Measurements from ENCODE around the gene CPNE5.

The CPNE5 gene

GRCh38 chr6:36838896-36839748 is at the start of gene CPNE5:
Gene CPNE5, minus strand, starts transcription at chr6:36839444. Its CDS starts 67 bp downstream, at chr6:36839377.
- DNase-seq = peak in 1 of 2 experiments; percentile 12

GRCh38 chr6:36888115-36888643 is 48.9 kb upstream of the CPNE5 start:
- no peak for DNase-seq

- no peak for DNase-seq
Measured at GRCh38 chr6:36886950-36887618, 47.8 kb upstream of the CPNE5 start.

GRCh38 chr6:36885461-36886401 is 46.5 kb upstream of the CPNE5 start, which contains the start of gene C6orf89:
Gene C6orf89, plus strand, starts transcription at chr6:36885952. Its CDS starts 13,493 bp downstream, at chr6:36899445.
- peak; percentile 96 to 97 for DNase-seq

GRCh38 chr6:36884610-36885009 is 45.4 kb upstream of the CPNE5 start:
- no peak for DNase-seq

- no peak for DNase-seq
Measured at GRCh38 chr6:36875250-36875633, 36.0 kb upstream of the CPNE5 start.

- peak; percentile 80 to 81 for DNase-seq
Measured at GRCh38 chr6:36874443-36875249, 35.4 kb upstream of the CPNE5 start, which contains the start of gene PPIL1. Gene PPIL1, minus strand, starts transcription at chr6:36874803. Its CDS starts 31 bp downstream, at chr6:36874772.

- no peak for DNase-seq
Measured at GRCh38 chr6:36873612-36874442, 34.6 kb upstream of the CPNE5 start.

GRCh38 chr6:36873115-36873514 is 33.9 kb upstream of the CPNE5 start:
- DNase-seq = no peak

- no peak for DNase-seq
Measured at GRCh38 chr6:36871686-36872085, 32.4 kb upstream of the CPNE5 start.

GRCh38 chr6:36867471-36868224 is 28.4 kb upstream of the CPNE5 start:
- DNase-seq = no peak

GRCh38 chr6:36865835-36866234 is 26.6 kb upstream of the CPNE5 start:
- no peak for DNase-seq

GRCh38 chr6:36863670-36864540 is 24.7 kb upstream of the CPNE5 start:
- no peak for DNase-seq

GRCh38 chr6:36862848-36863382 is 23.7 kb upstream of the CPNE5 start:
- no peak for DNase-seq

GRCh38 chr6:36862164-36862847 is 23.1 kb upstream of the CPNE5 start:
- no peak for DNase-seq

GRCh38 chr6:36860126-36860525 is 20.9 kb upstream of the CPNE5 start:
- no peak for DNase-seq

GRCh38 chr6:36858407-36858981 is 19.2 kb upstream of the CPNE5 start:
- no peak for DNase-seq

- DNase-seq = no peak
Measured at GRCh38 chr6:36857325-36857724, 18.1 kb upstream of the CPNE5 start.
